Spinal cord (tissue), 10 donors: ENCODE measurements around the gene RPS6KL1. TPM values are rescaled to one million over a fixed set of nuclear protein-coding genes. Genes with fewer than 3 reads are reported as not detected.

Experiments
- DNase-seq, 6 donors: peaks; one replicate each; pipeline versions ENCODE4 v3.0.0 to v3.0.0-alpha.2; 2013 to 2015; ENCODE audit warnings: low spot score in 6 of 6, low read depth in 4 of 6
- H3K27ac ChIP-seq: one replicate; pipeline ENCODE4 v1.5.1; 2013; ENCODE audit warnings: low read depth, low read length, control low read depth
- H3K27me3 ChIP-seq: one replicate; pipeline ENCODE4 v1.6.1; 2013; ENCODE audit warnings: low read length; ENCODE audit not compliant: control insufficient read depth, insufficient read depth
- H3K36me3 ChIP-seq: one replicate; pipeline ENCODE4 v1.6.1; 2013; ENCODE audit warnings: low read length; ENCODE audit not compliant: control insufficient read depth, insufficient read depth
- H3K4me1 ChIP-seq: one replicate; pipeline ENCODE4 v1.6.1; 2013; ENCODE audit warnings: low read length; ENCODE audit not compliant: control insufficient read depth, insufficient read depth
- H3K4me3 ChIP-seq: one replicate; pipeline ENCODE4 v1.5.1; 2013; ENCODE audit warnings: low read depth, low read length, control low read depth
- H3K9me3 ChIP-seq: one replicate; pipeline ENCODE4 v1.6.1; 2013; ENCODE audit warnings: low read length; ENCODE audit not compliant: control insufficient read depth, insufficient read depth
- whole genome bisulfite sequencing: methylation state at CpG from one replicate; pipeline ENCODE4 v1.1.5; 2013; ENCODE audit warnings: missing lambda C conversion rate; ENCODE audit not compliant: insufficient coverage; 5-methylcytosine and 5-hydroxymethylcytosine counted together
- polyA plus RNA-seq, 2 donors: library from polyadenylated mRNA; unstranded; fragments of 120-200 nt; gene quantifications; one replicate each; pipeline ENCODE4 v1.2.1, GENCODE V29; 2013; ENCODE audit not compliant: insufficient read length in 2 of 2
- total RNA-seq, 2 donors: library from RNA; depleted of rRNA in 1 of 2; stranded (reverse); fragments of 120-200 nt in 1 of 2; fragments of >200 nt in 1 of 2; gene quantifications; one replicate each; pipeline versions ENCODE4 v1.2.3 to v1.2.4, GENCODE V29; 2013 to 2014
- donor health status: healthy.

The RPS6KL1 gene
- total and polyA plus RNA-seq, 4 donors = 15.9 to 69.1 (median 38.6) TPM

GRCh38 chr14:74961238-74961911 lies 38.3 kb upstream of the RPS6KL1 start:
- WGBS = 50% methylated on average over 3 of the region's 5 CpGs
- no peak for DNase-seq
- H3K27ac ChIP-seq = no peak overlapping the region
- H3K36me3 ChIP-seq = no peaks in the 10 kb centered on the region
- no peaks in the 10 kb centered on the region for H3K9me3 ChIP-seq
- no peaks in the 10 kb centered on the region for H3K27me3 ChIP-seq
- H3K4me3 ChIP-seq = no peak overlapping the region
- H3K4me1 ChIP-seq = peaks cover 24% of the 10 kb centered on the region

DNA sequence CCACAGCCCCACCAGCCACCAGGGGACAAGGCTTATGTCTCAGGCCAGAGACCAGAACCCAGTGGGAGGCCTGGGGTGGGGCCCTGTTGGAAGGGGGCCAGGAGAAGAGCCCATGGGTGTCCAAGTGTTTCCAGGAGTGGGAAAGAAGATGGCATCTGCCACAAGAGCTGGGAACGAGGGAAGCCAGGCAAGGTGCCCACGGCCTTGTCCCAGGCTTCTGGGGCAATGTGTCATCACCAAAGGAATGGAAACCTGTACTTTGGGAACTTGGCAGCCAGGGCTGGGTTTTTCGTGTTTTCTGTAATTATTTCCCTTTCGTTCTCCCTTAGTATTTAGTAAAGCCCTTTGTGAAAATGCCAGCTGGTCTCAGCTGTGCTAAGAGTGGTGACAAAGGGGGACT lies 37.7 kb upstream of the RPS6KL1 start:
- Histone ChIP-seq H3K9me3 (no peaks in the 10 kb centered on the region), H3K36me3 (no peaks in the 10 kb centered on the region), H3K27me3 (no peaks in the 10 kb centered on the region), H3K27ac (no peak overlapping the region), H3K4me1 (peaks cover 29% of the 10 kb centered on the region), H3K4me3 (no peak overlapping the region)
- no peak for DNase-seq
- 92% methylated on average over 2 of the region's 4 CpGs for WGBS

- WGBS = 95% methylated on average over 5 of the region's 5 CpGs
- Histone ChIP-seq H3K4me1 (peaks cover 39% of the 10 kb centered on the region), H3K4me3 (no peak overlapping the region), H3K36me3 (no peaks in the 10 kb centered on the region), H3K27ac (no peak overlapping the region), H3K27me3 (peaks cover 6% of the 10 kb centered on the region), H3K9me3 (no peaks in the 10 kb centered on the region)
- no peak for DNase-seq
These were observed 36.6 kb upstream of the RPS6KL1 start for GRCh38 chr14:74959596-74960180.

DNA sequence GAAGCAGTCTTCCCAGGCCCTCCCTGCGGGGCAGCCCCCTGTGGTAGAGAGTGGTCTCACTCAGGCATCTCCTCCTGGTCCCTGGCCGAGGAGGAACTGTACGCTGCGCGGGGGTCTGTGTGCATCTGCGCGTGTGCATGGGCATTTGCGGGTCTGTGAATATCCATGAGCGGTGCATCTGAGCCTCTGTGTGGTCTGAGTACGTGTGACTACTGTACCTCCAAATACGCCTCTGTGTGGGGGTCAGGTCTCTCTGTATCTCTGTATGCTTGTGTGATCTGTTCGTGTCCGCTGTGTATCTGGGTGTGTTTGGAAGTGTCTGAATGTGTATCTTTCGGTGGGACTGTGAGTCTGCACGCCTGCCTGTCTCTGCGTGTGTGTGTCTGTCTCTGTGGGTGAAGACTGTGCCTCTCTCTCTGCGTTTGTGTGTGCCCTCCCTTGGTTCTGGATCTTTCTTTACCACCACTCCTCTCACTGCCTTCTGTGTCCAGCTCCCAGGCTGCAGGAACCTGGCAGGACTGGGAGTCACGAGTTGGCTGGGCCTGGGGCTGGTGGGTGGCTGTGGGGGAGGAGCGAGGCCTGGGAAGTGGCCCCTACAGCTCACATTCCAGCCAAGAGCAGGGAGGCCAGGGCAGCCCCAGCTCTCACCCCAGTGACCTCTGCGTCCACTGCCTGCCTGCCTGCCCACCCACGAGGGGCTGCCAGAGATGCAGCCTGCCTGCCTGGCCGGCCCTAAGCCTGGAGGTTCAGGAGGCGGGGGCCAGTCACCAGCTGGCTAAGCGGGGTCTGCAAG lies 33.4 kb upstream of the RPS6KL1 start:
- H3K4me3 ChIP-seq = no peak overlapping the region

DNA sequence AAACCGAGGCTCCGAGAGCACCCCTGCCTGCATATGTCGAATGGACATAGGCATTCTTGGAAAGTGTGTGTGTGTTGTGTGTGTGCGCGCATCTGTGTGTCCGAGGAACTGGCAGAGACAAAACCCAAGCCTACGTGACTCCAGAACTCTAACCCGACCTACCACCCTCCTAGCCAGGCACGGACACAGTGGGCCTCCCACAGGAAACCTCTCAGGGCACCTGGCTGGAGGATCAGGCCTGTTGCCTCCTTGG lies 32.9 kb upstream of the RPS6KL1 start:
- Histone ChIP-seq H3K4me3 (no peak overlapping the region), H3K4me1 (peaks cover 58% of the 10 kb centered on the region), H3K27ac (no peak overlapping the region), H3K27me3 (peaks cover 17% of the 10 kb centered on the region), H3K36me3 (peaks cover 6% of the 10 kb centered on the region), H3K9me3 (no peaks in the 10 kb centered on the region)
- 69% methylated on average over 7 of the region's 9 CpGs for WGBS
- no peak for DNase-seq

More for the DNA sequence above, 33.4 kb upstream of the RPS6KL1 start:
- no peaks in the 10 kb centered on the region for H3K9me3 ChIP-seq
- peaks cover 6% of the 10 kb centered on the region for H3K36me3 ChIP-seq
- no peak for DNase-seq
- peaks cover 55% of the 10 kb centered on the region for H3K4me1 ChIP-seq
- peak overlapping the region; percentile 47 for H3K27ac ChIP-seq
- H3K27me3 ChIP-seq = peaks cover 17% of the 10 kb centered on the region
- 76% methylated on average over 17 of the region's 24 CpGs for WGBS

- peaks cover 56% of the 10 kb centered on the region for H3K4me1 ChIP-seq
- 4% methylated on average over 72 of the region's 73 CpGs for WGBS
- peak in 2 of 6 donors; percentile 34 to 56 for DNase-seq
- peaks cover 17% of the 10 kb centered on the region for H3K27me3 ChIP-seq
- H3K4me3 ChIP-seq = peak within 1 kb of the TSS; percentile 20
- H3K36me3 ChIP-seq = peaks cover 6% of the 10 kb centered on the region
- peak within 1 kb of the TSS; percentile 47 for H3K27ac ChIP-seq
- H3K9me3 ChIP-seq = no peaks in the 10 kb centered on the region
These were observed 32.4 kb upstream of the RPS6KL1 start, which contains the start of gene PGF for GRCh38 chr14:74955229-74956026. PGF (minus strand) TSS chr14:74955597; CDS start chr14:74955242, 355 bp downstream.

GRCh38 chr14:74954947-74955228 lies 31.8 kb upstream of the RPS6KL1 start:
- peaks cover 61% of the 10 kb centered on the region for H3K4me1 ChIP-seq
- H3K9me3 ChIP-seq = no peaks in the 10 kb centered on the region
- H3K36me3 ChIP-seq = peaks cover 6% of the 10 kb centered on the region
- DNase-seq = no peak
- H3K4me3 ChIP-seq = peak overlapping the region; percentile 20
- H3K27ac ChIP-seq = no peak overlapping the region
- H3K27me3 ChIP-seq = peaks cover 17% of the 10 kb centered on the region
- 12% methylated on average over 3 of the region's 3 CpGs for WGBS

DNA sequence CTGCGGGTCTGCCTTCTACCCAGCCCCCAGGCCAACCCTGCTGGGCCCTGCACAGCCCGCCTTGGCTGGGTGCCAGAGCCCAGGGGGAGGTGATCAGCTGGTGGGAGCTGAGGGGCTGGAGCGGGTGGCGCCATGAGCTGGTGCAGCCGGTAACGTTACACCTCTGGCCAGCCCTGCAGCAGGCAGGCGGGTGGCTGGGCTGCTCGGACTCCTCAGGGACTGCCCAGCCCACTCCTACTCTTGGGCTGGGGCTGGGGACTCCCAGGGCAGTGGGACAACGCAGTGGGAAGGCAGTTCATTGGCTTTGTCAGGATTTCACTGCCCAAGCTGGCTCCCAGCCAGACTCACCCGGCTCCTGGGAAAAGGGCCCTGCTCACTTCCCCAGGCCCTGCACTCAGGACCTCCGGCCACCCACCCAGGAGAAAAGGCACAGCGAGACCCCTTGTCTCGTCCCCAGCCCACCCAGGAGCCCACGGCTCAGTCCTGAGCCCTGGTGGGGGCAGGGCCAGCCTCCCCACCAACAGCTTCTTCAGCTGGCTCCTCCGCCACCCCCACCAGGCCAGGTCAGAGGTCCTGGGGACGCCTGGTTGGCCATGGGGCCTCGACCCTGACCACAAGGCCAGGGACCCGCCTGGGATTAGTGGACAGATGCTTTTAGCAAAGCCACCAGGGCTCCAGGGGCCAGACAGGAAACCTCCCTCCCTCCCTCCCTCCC lies 31.3 kb upstream of the RPS6KL1 start:
- 23% methylated on average over 18 of the region's 18 CpGs for WGBS
- Histone ChIP-seq H3K4me1 (peaks cover 66% of the 10 kb centered on the region), H3K36me3 (peaks cover 7% of the 10 kb centered on the region), H3K27me3 (peaks cover 17% of the 10 kb centered on the region), H3K27ac (no peak overlapping the region), H3K4me3 (peak overlapping the region; percentile 20), H3K9me3 (no peaks in the 10 kb centered on the region)
- peak in 3 of 6 donors; percentile 22 to 69 (median 68) for DNase-seq

GRCh38 chr14:74953686-74954085 lies 30.6 kb upstream of the RPS6KL1 start:
- H3K27me3 ChIP-seq = peaks cover 17% of the 10 kb centered on the region
- no peak for DNase-seq
- no peaks in the 10 kb centered on the region for H3K9me3 ChIP-seq
- 50% methylated on average over 1 of the region's 5 CpGs for WGBS
- no peak overlapping the region for H3K27ac ChIP-seq
- peak overlapping the region; percentile 20 for H3K4me3 ChIP-seq
- peaks cover 67% of the 10 kb centered on the region for H3K4me1 ChIP-seq
- H3K36me3 ChIP-seq = peaks cover 12% of the 10 kb centered on the region
